NCI-H460 (cell line): Measurements from ENCODE around the gene SMAD4. TPM values are rescaled to one million over a fixed set of nuclear protein-coding genes. Genes with fewer than 3 reads are reported as not detected.
"Not testable (repeated sequence)": the region's sequence is repeated elsewhere in the genome, so short reads cannot be mapped to it uniquely, and the experiment has no call there.

ENCODE experiments used
- DNase-seq: peaks from one replicate; pipeline ENCODE4 v3.0.0-alpha.2; 2016; ENCODE audit warnings: low read depth; ENCODE audit errors: extremely low read depth
- total RNA-seq: library from RNA; depleted of rRNA; stranded (reverse); fragments of >200 nt; shearing (Covaris generic); gene quantifications from 2 replicates; pipeline ENCODE4 v1.2.3, GENCODE V29; 2014

The SMAD4 gene
- total RNA-seq, 1 experiment from 2014 or later, result 72.2 TPM

DNA sequence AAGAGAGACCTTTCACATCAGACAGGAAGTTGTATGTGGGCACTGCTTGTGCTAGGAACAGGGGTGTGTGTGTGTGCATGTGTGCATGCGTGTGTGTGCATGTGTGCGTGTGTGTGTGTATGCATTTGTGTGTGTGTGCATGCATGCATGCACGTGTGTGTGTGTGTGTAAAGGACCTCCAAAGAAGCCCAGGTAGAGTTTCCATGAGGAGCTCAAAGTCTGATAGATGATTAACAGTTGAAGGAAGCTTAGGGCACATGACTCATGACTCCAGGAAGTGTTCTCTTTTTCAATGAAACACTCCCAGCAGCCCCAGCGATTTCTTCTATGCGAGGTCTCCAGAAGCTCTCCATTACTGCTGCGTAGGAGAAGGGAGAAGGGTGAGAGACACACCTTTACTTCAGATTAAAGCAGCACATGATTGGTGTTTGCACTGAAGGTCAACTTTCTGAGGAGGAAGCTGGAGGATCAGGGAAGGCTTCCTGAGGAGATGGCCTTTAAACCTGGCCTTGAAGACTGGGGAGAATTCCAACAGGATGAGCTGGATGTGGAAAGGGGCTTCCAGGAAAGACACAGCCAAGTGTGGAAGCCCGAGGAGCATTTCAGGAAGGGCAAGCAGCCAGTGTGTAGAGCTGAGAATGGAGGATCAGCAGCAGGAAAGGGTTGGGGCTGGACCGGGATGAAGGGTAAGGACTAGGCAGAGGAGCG lies 77.7 kb downstream of the SMAD4 start:
- no peak for DNase-seq

DNA sequence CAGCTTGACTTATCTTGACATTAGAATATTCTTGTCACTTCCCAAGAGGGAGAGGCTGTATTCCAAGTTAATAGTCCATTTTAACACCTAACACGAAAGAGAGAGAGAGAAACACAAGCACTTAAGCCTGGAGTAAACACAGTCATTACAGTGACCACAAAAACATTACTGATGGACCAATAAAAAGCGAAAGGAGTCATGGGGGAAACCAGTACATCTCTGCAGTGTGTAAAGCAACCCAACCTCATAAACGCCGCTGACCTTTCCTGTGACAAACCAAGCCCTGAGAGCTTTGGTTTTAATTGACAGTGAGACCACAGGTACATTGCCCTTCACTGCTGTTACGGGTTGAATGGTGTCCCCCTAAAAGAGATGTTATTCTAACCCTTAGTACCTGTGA lies 78.3 kb downstream of the SMAD4 start:
- no peak for DNase-seq

DNA sequence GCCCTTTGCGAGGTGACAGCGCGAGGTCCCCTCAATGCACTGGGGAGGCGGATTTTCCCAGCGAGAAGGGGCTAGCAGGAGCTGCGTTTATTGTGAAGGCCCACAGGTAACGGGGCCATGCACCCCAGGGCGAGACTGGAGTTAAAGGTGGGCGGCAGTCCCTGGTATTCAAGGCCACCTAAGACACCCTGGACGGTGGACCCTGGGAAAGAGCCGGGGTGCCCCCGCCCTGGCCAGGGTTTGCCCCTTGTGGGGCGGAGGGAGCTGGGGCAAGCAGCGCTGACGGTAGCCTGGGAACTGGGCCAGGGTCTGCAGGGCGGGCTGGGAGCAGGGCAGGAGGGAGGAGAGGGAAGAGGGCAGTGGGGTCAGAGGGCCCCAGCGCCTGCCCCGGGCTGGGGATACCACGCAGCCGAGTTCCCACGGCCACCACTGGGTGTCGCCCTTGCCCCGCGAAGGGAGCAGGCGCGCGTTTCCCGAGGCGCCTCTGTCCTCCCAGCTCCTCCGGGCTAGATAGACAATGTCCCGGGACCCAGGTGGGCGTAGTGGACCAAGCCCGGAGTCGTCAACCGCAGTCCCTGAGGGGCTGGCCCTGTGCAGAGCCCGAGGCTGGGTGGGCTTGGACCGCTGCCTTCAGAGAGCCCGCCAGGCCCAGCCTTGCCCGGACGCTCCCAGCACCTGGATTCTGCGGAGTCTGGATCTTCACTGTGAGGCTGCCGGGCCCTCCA lies 80.2 kb downstream of the SMAD4 start:
- DNase-seq, result peak; percentile 43

DNA sequence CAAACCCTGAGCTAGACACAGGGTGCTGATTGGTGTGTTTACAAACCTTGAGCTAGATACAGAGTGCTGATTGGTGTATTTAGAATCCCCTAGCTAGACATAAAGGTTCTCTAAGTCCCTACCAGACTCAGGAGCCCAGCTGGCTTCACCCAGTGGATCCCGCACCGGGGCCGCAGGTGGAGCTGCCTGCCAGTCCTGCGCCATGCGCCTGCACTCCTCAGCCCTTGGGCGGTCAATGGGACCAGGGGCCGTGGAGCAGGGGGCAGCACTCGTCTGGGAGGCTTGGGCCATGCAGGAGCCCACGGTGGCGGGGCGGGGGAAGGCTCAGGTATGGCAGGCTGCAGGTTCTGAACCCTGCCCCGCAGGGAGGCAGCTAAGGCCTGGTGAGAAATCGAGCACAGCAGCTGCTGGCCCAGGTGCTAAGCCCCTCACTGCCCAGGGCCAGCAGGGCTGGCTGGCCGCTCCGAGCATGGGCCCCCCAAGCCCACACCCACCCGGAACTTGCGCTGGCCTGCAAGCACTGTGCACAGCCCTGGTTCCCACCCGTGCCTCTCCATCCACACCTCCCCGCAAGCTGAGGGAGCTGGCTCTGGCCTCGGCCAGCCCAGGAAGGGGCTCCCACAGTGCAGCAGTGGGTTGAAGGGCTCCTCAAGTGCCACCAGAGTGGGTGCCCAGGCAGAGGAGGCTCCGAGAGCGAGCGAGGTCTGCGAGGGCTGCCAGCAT lies 81.8 kb downstream of the SMAD4 start:
- DNase-seq, result not testable (repeated sequence)

DNA sequence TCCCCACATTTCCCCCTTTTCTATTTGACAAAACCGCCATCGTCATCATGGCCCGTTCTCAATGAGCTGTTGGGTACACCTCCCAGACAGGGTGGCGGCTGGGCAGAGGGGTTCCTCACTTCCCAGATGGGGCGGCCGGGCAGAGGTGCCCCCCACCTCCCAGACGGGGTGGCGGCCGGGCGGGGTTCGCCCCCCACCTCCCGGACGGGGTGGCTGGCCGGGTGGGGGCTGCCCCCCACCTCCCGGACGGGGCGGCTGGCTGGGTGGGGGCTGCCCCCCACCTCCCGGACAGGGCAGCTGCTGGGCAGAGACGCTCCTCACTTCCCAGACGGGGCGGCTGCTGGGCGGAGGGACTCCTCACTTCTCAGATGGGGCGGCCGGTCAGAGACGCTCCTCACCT lies 87.0 kb downstream of the SMAD4 start:
- DNase-seq, result not testable (repeated sequence)

DNA sequence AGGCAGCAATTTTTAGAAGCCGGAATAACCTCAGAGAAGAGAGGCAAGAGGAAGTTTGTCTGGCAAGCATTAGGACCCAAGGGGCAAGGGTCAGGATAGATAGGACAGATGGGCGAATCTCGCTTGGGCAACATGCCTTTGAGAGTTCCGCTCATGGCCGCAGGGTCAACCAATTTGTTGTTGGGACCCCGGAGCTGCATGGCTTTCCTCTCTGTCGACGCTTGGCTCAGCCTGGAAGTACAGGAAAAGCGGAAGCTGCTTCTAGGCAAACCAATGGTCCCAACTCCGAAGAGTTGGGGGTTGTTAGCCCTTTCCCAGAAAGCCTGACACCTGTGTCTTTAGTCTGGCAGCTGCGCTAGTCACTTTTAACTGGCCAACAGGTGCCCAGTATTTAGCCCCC lies 89.5 kb downstream of the SMAD4 start:
- not testable (repeated sequence) for DNase-seq

DNA sequence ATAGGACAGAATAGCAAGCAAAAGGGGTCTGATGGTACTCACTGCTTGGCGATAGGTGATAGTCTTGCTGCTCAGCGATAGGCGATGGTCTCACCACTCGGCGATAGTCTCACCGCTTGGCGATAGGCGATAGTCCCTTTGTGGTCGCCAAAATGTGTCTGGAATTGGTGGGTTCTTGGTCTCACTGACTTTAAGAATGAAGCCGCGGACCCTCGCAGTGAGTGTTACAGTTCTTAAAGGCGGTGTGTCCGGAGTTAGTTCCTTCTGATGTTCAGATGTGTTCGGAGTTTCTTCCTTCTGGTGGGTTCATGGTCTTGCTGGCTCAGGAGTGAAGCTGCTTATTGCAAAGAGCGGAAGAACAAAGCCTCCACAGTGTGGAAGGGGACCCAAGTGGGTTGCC lies 90.0 kb downstream of the SMAD4 start:
- DNase-seq, result not testable (repeated sequence)

DNA sequence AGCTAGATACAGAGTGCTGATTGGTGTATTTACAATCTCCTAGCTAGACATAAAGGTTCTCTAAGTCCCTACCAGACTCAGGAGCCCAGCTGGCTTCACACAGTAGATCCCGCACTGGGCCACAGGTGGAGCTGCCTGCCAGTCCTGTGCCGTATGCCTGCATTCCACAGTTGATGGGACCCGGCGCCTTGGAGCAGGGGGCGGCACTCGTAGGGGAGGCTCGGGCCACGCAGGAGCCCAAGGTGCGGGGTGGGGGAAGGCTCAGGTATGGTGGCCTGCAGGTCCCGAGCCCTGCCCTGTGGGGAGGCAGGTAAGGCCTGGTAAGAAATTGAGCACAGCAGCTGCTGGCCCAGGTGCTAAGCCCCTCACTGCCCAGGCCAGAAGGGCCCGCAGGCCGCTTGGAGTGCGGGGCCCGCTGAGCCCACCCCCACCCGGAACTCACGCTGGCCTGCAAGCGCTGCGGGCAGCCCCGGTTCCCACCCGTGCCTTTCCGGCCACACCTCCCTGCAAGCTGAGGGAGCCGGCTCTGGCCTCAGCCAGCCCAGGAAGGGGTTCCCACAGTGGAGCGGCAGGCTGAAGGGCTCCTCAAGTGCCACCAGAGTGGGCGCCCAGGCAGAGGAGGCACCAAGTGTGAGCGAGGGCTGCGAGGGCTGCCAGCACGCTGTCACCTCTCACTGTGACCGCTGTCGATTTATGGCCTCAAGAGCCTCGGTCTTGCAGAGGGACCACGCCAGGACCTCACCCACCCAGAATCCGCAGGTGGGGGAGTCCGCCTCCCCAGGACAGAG lies 91.0 kb downstream of the SMAD4 start:
- no peak for DNase-seq

DNA sequence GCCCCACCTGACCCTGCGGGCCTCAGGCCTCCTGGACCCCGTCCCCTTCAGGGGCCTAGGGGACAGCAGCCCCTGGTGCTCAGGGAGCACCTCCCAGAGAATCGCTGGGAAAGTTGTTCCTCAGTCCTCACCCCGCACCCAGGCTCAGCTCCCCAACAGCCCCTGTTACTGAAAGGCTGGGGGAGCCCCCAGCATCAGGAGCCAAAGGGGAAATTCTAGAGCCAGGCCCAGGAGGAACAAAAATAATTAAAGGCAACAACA lies 91.5 kb downstream of the SMAD4 start:
- DNase-seq, result no peak

DNA sequence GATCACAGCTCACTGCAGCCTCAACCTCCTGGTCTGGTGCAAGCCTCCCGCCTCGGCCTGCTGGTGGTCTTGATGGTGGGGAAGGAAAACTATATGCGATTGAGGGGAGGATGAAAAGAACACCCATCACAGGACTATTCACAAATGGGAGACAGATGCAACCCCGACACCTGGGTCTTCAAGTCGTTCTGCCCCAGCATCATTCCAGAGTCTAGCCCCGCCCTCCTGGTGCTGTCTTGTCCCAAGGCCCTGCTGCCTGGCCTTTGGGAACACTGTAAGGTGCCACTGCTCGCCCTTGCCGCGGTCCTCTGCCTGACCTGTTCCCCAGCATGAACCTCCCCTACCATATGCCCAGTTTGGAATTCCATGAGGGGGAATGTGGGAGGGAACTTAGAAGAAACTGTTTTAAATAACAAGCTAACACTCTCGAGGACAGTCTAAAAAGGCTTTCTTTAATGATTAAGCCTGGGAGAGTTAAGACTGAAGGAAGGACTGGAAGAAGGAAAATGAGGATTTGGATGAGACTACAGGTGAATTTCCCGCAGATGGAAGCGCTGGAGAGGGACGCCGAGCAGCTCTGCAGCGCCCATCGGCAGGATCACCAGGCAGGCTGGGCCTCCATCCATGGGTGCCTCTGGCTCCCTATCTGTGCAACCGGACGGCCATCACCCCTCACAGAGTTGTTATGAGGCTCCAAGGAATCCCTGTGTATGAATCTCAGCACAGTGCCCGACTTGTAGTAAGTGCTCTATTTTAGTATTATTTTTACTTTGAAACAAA lies 92.4 kb downstream of the SMAD4 start:
- DNase-seq, result no peak

DNA sequence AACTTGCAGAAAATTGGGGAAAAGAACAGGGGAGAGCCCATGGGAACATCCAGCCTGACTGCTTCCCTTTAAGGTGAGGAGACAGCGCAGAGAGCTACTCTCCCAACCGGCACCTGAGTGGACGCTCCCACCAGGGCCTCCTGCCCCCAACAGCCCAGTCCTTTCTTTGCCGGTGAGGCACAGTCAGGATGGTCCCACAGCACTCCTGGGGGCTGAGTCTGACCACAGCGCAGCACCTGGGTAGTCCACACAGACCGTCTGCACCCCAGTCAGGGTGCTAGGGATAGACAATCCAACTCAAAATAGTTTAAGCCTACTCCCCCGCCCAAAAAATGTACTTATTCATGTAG lies 93.0 kb downstream of the SMAD4 start:
- no peak for DNase-seq

DNA sequence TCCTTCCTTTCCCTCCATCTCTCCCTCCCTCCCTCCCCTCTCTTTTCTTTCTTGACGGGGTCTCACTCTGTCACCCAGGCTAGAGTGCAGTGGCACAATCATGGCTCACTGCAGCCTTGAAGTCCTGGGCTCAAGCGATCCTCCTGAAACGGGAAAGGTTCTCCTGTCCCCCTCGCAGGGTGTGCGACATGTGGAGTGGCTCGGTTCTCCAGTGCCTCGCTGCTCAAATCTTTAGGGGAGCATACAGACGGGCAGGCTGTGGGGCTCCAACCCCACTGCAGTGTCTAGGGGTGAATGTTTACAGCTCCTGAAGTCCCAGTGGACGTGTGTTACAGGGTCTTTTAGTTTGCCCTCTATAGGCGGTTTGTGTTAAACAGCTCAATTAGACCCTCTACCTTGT lies 93.5 kb downstream of the SMAD4 start:
- no peak for DNase-seq

DNA sequence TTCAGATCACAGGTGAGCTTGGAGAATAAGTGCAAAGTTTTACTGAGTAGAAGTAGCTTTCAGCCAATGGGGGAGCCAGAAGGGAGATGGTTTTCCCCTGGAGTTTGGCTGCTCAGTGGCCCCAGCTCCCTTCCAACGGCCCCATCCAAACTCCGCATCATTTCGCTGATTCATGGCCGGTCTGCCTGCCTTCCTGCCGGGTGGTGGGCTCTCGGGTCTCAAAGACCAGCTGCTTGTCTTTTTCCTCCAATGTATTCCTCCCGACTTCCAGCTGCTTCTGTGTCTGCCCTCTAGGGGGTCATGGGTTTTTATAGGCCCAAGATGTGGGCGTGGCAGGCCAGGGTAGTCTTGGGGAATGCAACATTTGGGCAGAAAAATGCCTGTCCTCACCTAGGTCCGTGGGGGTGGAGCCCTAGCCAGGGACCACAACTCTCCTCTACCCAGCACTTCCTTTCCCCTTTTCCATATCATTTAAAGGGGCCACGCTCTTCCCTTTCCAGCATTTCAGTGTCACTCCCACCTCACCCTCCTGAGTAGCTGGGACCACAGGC lies 94.0 kb downstream of the SMAD4 start:
- DNase-seq, result no peak

DNA sequence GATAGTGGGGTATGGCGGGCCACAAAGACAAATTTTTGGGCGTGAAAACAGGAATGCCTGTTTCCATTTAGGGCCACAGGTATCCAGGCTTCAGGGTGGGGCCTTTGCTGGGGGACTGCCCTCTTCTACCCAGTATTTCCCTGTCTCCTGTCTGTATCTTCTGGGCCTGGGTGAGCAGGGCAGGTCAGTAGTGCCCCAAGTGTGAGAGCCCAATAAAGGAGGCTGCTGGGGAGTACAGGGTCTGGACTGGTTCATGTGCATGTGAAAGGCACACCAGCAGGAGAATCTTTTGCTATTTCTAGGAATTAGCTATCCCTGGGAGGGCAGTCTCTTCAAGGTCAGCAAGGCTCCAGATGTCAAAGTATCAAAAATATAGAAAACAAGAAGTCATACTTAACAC lies 96.0 kb downstream of the SMAD4 start:
- DNase-seq, result no peak

DNA sequence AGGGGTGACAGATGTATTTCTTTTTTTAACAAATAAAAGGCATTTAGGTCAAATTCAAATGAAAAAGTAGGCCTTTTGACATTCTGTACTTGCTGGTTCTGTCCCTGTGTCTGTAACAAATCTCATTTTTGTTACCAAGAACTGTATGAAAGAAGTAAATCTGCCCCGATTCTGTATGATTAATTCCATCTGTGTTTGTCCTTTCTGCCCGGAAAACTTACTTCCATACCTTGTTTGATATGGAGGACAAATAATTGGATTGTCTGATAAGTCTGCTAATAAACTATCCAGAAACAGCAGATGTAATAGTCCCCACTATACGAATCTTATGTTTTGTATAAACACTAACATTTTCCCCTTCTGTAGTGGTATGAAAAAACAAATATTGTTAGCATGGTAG lies 97.7 kb downstream of the SMAD4 start:
- DNase-seq, result no peak

DNA sequence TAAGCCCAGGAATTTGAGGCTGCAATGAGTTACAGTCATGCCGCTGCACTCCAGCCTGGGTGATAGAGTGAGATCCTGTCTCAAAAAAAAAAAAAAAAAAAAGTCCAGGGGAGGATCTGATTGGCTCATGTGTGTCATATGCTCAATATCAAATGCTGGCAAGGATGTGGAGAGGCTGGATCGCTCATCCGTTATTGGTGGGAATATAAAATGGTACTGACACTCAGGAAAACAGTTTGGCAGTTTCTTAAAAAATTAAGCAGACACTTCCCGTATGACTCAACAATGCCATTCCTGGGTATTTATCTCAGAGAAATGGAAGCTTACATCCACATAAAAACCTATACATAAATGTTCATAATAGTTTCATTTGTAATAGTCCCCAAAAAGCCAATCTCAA lies 98.5 kb downstream of the SMAD4 start:
- no peak for DNase-seq

DNA sequence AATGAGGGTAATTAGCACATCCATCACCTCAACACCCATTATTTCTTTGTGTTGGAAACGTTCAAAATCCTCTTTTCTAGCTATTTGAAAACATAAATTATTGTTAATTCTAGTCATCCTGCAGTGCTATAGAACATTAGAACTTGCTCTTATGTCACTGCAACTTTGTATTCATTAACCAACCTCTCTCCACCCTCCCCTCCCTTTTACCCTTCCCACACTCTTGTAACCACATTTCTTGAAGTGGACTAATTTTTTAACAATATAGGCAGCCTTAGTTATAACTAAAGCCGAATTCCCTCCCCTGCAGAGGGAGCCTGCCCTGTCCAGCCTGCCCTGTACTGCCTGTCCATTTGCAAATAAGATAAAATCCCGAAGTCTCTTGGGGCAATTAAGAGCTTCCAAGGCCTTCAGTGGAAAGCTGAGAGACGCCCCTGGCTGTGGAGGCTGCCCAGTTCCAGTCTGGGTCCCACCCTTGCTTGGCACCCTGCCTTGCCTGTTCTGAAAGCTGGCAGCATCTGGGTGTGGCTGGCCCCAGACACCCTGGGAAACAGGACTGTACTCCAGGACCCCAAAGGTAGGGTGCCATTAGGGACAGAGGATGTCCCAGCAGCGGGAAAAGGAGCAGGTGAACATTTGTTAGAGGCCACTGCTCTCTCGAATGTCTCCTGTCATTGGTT lies 102.4 kb downstream of the SMAD4 start:
- no peak for DNase-seq

DNA sequence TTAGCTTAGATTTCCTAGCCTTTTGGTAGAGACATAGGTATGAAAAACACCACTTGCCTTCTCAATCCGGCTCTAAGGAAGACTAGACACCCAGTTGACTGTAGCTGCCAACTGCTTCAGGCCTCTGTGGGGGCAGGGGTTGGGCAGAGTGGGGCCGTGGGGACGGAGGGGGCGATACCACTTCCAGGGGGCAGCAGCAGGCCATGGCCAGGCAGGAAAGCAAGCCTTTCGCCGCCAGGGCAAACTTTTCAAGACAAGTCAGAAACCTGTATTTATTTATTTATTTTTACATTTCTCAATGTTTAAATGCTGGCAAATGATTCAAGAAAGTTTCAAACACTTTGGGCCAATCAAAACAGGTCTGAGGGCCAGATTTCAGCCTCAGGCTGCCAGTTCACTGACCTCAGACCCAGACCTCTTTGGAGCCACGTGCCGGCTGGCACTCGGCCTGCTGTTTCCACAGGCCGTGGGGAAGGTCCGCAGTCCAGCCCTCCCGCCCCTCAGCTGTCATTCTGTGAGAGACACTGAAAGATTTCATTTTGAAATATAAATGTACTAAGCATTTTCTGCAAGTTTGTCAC lies 103.7 kb downstream of the SMAD4 start:
- no peak for DNase-seq
